Panc1 (cell line): ENCODE data around the gene DAGLA.

ENCODE experiments used
- CTCF ChIP-seq: fragments of 450-650 bp; IDR thresholded peaks from 2 replicates; pipeline ENCODE4 v1.5.1; 2017; ENCODE audit warnings: mild to moderate bottlenecking
- POLR2AphosphoS5 ChIP-seq: IDR thresholded peaks from 2 replicates; pipeline ENCODE4 v1.6.1; 2012; ENCODE audit warnings: mild to moderate bottlenecking, low read depth, low read length, moderate library complexity
- REST ChIP-seq, 2 experiments: IDR thresholded peaks; 2 replicates each; pipeline ENCODE4 v1.6.1; 2011 to 2012; ENCODE audit warnings: low read depth in 2 of 2, control low read depth in 1 of 2, low read length in 1 of 2, mild to moderate bottlenecking in 1 of 2, moderate library complexity in 1 of 2; ENCODE audit not compliant: insufficient read depth in 1 of 2
- SIN3A ChIP-seq: IDR thresholded peaks from 2 replicates; pipeline ENCODE4 v1.6.1; 2012; ENCODE audit warnings: low read depth, mild to moderate bottlenecking, low read length, moderate library complexity, borderline replicate concordance; ENCODE audit not compliant: insufficient read depth
- TCF7L2 ChIP-seq: IDR thresholded peaks from 2 replicates; pipeline ENCODE4 v1.6.1; 2011; ENCODE audit warnings: mild to moderate bottlenecking, low read depth, low read length, inconsistent platforms

- TF ChIP-seq CTCF: no peak
- TF ChIP-seq SIN3A: no peak
- no peak for TF ChIP-seq POLR2AphosphoS5
- no peak for TF ChIP-seq REST (IDR thresholded peaks at IDR 0.05; ENCODE audit: insufficient read depth in 1 of 2, low read depth in 2 of 2, low read length in 1 of 2)
- TF ChIP-seq TCF7L2: no peak
These were observed 8.9 kb downstream of the DAGLA start for GRCh38 chr11:61689164-61689496.
